CD14-positive monocyte (primary cell): ENCODE data around the gene DEGS2. TPM values are rescaled to one million over a fixed set of nuclear protein-coding genes. Genes with fewer than 3 reads are reported as not detected.

Source experiments
- DNase-seq, 3 donors: peaks; one replicate each; pipeline ENCODE4 v3.0.0-alpha.2; 2011 to 2022
- H2AFZ ChIP-seq: 2 replicates; pipeline ENCODE4 v1.6.0; 2012; ENCODE audit warnings: mild to moderate bottlenecking, low read depth, low read length, inconsistent platforms; ENCODE audit not compliant: insufficient read depth, poor library complexity, severe bottlenecking
- H3K27ac ChIP-seq, 2 donors: 1 replicate in 1 of 2; 2 replicates in 1 of 2; pipeline ENCODE4 v1.5.1; 2012 to 2013; ENCODE audit warnings: low read length in 2 of 2, control low read depth in 1 of 2, inconsistent platforms in 1 of 2, low read depth in 1 of 2, mild to moderate bottlenecking in 1 of 2
- H3K27me3 ChIP-seq, 2 donors: one replicate each; pipeline versions ENCODE4 v1.6.0 to v1.6.1; 2011 to 2013; ENCODE audit warnings: low read length in 2 of 2; ENCODE audit not compliant: control insufficient read depth in 2 of 2, insufficient read depth in 2 of 2
- H3K36me3 ChIP-seq, 2 donors: replicated peaks in 1 of 2; 1 replicate in 1 of 2; 2 replicates in 1 of 2; pipeline versions ENCODE4 v1.5.1 to v1.6.1; 2012 to 2013; ENCODE audit warnings: low read length in 2 of 2, control low read depth in 1 of 2, inconsistent platforms in 1 of 2, mild to moderate bottlenecking in 1 of 2; ENCODE audit not compliant: insufficient read depth in 2 of 2, control insufficient read depth in 1 of 2
- H3K4me1 ChIP-seq, 2 donors: 1 replicate in 1 of 2; 2 replicates in 1 of 2; pipeline versions ENCODE4 v1.5.1 to v1.6.1; 2012 to 2013; ENCODE audit warnings: low read length in 2 of 2, control low read depth in 1 of 2, inconsistent platforms in 1 of 2, mild to moderate bottlenecking in 1 of 2, moderate library complexity in 1 of 2; ENCODE audit not compliant: insufficient read depth in 2 of 2, control insufficient read depth in 1 of 2
- H3K4me2 ChIP-seq: replicated peaks from 2 replicates; pipeline ENCODE3; 2012; ENCODE audit warnings: low read length, moderate library complexity, mild to moderate bottlenecking; ENCODE audit not compliant: poor library complexity, severe bottlenecking; ENCODE audit errors: extremely low read depth
- H3K4me3 ChIP-seq, 3 experiments: fragments of 200-600 bp in 1 of 3; sonication (generic) in 1 of 3; replicated peaks in 1 of 3; 1 replicate in 2 of 3; 2 replicates in 1 of 3; pipeline ENCODE4 v1.5.1; 2011 to 2013; ENCODE audit warnings: low read length in 3 of 3, mild to moderate bottlenecking in 3 of 3, control low read depth in 2 of 3, low read depth in 2 of 3, inconsistent platforms in 1 of 3, moderate library complexity in 1 of 3
- H3K79me2 ChIP-seq: 2 replicates; pipeline ENCODE4 v1.6.0; 2012; ENCODE audit warnings: mild to moderate bottlenecking, control low read depth, inconsistent platforms, low read length, moderate library complexity; ENCODE audit not compliant: insufficient read depth
- H3K9ac ChIP-seq: 2 replicates; pipeline ENCODE4 v1.6.0; 2017; ENCODE audit warnings: low read length, mild to moderate bottlenecking; ENCODE audit not compliant: insufficient read depth, poor library complexity, severe bottlenecking
- H3K9me3 ChIP-seq, 2 donors: replicated peaks in 1 of 2; 1 replicate in 1 of 2; 2 replicates in 1 of 2; pipeline versions ENCODE4 v1.5.1 to v1.6.1; 2012 to 2013; ENCODE audit warnings: low read length in 2 of 2, control low read depth in 1 of 2; ENCODE audit not compliant: control insufficient read depth in 1 of 2, insufficient read depth in 1 of 2
- H4K20me1 ChIP-seq: 2 replicates; pipeline ENCODE4 v1.6.0; 2012; ENCODE audit warnings: mild to moderate bottlenecking, low read length, control low read depth, moderate library complexity; ENCODE audit not compliant: insufficient read depth
- H3K27ac Mint-ChIP-seq, 7 donors: one replicate each; pipeline ENCODE4 v1.8.0; 2020; ENCODE audit warnings: mild to moderate bottlenecking in 7 of 7, mixed read lengths in 7 of 7, moderate library complexity in 6 of 7, inconsistent platforms in 2 of 7
- H3K27me3 Mint-ChIP-seq, 3 donors: one replicate each; pipeline ENCODE4 v1.8.0; 2021 to 2022; ENCODE audit warnings: low read depth in 3 of 3, mild to moderate bottlenecking in 3 of 3, mixed read lengths in 3 of 3, moderate library complexity in 3 of 3, inconsistent platforms in 1 of 3
- H3K36me3 Mint-ChIP-seq, 2 donors: one replicate each; pipeline ENCODE4 v1.8.0; 2020; ENCODE audit warnings: mixed read lengths in 2 of 2, inconsistent platforms in 1 of 2, mild to moderate bottlenecking in 1 of 2
- H3K4me1 Mint-ChIP-seq: one replicate; pipeline ENCODE4 v1.8.0; 2020; ENCODE audit warnings: mild to moderate bottlenecking, mixed read lengths
- H3K4me3 Mint-ChIP-seq, 2 donors: one replicate each; pipeline ENCODE4 v1.8.0; 2020; ENCODE audit warnings: mild to moderate bottlenecking in 2 of 2, mixed read lengths in 2 of 2, moderate library complexity in 1 of 2
- H3K9me3 Mint-ChIP-seq, 7 donors: one replicate each; pipeline ENCODE4 v1.8.0; 2020 to 2022; ENCODE audit warnings: mixed read lengths in 7 of 7, mild to moderate bottlenecking in 6 of 7, moderate library complexity in 6 of 7, inconsistent platforms in 2 of 7
- WGBS: methylation state at CpG from one replicate; pipeline ENCODE4 v1.1.5; 2013; ENCODE audit warnings: missing lambda C conversion rate; ENCODE audit not compliant: insufficient coverage; 5-methylcytosine and 5-hydroxymethylcytosine counted together
- intact Hi-C, 2 donors: fragments of 100-400 bp; cut with micrococcal nuclease; formaldehyde crosslinking; loops; one replicate each; pipeline versions ENCODE4 v1.15.0 to v1.15.1; 2023
- polyA plus RNA-seq, 3 donors: library from polyadenylated mRNA; depleted of rRNA in 1 of 3; unstranded in 2 of 3; stranded (reverse) in 1 of 3; fragments of 300-500 nt in 2 of 3; fragments of >200 nt in 1 of 3; fragmentation: Illumina TruSeq in 2 of 3; gene quantifications; 1 replicate in 2 of 3; 2 replicates in 1 of 3; pipeline ENCODE4 v1.2.3, GENCODE V29; 2012 to 2021
- TF ChIP-seq, protein P1 (sequence below): fragments of 200-600 bp; IDR thresholded peaks from one replicate; pipeline ENCODE4 v1.8.0; 2022; ENCODE audit warnings: antibody characterized with exemption, mild to moderate bottlenecking

The DEGS2 gene
- polyA plus RNA-seq, 3 donors: 0.07 to 0.36 TPM; not detected in 1

DNA sequence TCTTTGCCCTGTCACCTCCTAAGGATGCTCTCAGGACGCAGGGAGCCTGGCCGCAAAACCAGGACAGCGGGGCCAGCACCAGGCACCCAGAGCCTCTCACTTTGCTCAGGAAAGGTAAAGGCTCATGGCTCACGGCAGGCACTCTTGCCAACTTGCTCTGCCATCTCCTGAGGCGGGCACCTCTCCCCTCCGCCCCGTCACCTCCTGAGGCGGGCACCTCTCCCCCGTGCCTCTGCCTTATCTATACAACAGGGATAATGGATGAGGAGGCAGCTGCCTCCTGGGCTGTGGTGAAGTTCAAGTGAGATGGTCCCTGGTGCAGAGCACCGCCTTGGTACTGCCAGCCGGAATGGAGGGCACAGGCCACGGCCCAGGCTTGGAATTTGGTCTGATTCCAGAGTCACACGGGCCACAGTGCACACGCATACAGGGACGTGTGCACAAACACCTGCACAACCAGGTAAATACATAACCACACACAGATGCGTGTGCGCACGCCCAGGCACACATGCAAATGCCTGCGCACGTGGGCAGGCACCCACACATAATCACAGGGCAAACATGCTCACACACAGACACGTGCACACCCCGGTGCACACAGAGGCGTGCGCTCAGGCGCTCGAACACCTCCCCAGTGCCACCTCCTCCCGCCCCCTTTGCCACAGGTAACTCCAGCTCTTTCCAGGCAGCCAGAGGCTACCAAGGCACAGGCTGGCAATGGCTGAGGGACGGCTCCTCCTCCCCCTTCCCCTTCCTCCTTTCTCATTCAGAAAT, 11.6 kb downstream of the DEGS2 start:
- Mint-ChIP-seq H3K27ac (no peak overlapping the region), H3K4me3 (no peak overlapping the region), H3K4me1 (peaks cover 19% of the 10 kb centered on the region), H3K36me3 (peaks cover 7 to 13% of the 10 kb centered on the region in 2 donors), H3K9me3 (peaks cover 0 to 2% (median 0%) of the 10 kb centered on the region in 7 donors), H3K27me3 (peaks cover 0 to 2% (median 2%) of the 10 kb centered on the region in 3 donors)
- H3K4me1 ChIP-seq: peaks cover 12 to 14% of the 10 kb centered on the region in 2 donors
- H2AFZ ChIP-seq: peak overlapping the region; percentile 74
- no peaks in the 10 kb centered on the region for H4K20me1 ChIP-seq
- TF ChIP-seq, protein P1, sequence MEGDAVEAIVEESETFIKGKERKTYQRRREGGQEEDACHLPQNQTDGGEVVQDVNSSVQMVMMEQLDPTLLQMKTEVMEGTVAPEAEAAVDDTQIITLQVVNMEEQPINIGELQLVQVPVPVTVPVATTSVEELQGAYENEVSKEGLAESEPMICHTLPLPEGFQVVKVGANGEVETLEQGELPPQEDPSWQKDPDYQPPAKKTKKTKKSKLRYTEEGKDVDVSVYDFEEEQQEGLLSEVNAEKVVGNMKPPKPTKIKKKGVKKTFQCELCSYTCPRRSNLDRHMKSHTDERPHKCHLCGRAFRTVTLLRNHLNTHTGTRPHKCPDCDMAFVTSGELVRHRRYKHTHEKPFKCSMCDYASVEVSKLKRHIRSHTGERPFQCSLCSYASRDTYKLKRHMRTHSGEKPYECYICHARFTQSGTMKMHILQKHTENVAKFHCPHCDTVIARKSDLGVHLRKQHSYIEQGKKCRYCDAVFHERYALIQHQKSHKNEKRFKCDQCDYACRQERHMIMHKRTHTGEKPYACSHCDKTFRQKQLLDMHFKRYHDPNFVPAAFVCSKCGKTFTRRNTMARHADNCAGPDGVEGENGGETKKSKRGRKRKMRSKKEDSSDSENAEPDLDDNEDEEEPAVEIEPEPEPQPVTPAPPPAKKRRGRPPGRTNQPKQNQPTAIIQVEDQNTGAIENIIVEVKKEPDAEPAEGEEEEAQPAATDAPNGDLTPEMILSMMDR: no peak
- no peaks in the 10 kb centered on the region for H3K79me2 ChIP-seq
- peaks cover 16% of the 10 kb centered on the region in 2 donors for H3K36me3 ChIP-seq
- 69% methylated on average over 21 of the region's 28 CpGs for WGBS
- peak overlapping the region; percentile 79 for H3K4me2 ChIP-seq
- H3K27me3 ChIP-seq: no peaks in the 10 kb centered on the region
- H3K27ac ChIP-seq: no peak overlapping the region
- H3K4me3 ChIP-seq: peak overlapping the region in 1 of 3 experiments; percentile 71
- intact Hi-C loops: no loop called here
- no peak for DNase-seq
- no peak overlapping the region for H3K9ac ChIP-seq
- no peaks in the 10 kb centered on the region for H3K9me3 ChIP-seq

- 3% methylated on average over 20 of the region's 20 CpGs for WGBS
Observed at GRCh38 chr14:100147181-100147631, 12.2 kb downstream of the DEGS2 start.

More at GRCh38 chr14:100147181-100147631, 12.2 kb downstream of the DEGS2 start:
- H3K9me3 Mint-ChIP-seq: peaks cover 0 to 2% (median 0%) of the 10 kb centered on the region in 7 donors
- peak overlapping the region; percentile 79 for H3K4me2 ChIP-seq
- DNase-seq: peak; percentile 21 to 28 (median 21)
- peak overlapping the region; percentile 59 for H3K9ac ChIP-seq
- H3K36me3 ChIP-seq: peaks cover 17 to 18% of the 10 kb centered on the region in 2 donors
- H2AFZ ChIP-seq: peak overlapping the region; percentile 74
- H3K9me3 ChIP-seq: no peaks in the 10 kb centered on the region
- peaks cover 0 to 2% (median 2%) of the 10 kb centered on the region in 3 donors for H3K27me3 Mint-ChIP-seq
- H3K79me2 ChIP-seq: no peaks in the 10 kb centered on the region
- peaks cover 22% of the 10 kb centered on the region for H3K4me1 Mint-ChIP-seq
- H4K20me1 ChIP-seq: no peaks in the 10 kb centered on the region
- peaks cover 12 to 14% of the 10 kb centered on the region in 2 donors for H3K4me1 ChIP-seq
- TF ChIP-seq, protein P1: no peak
- peak overlapping the region; percentile 1 to 71 (median 23) for H3K4me3 ChIP-seq
- peak overlapping the region in 1 of 2 donors; percentile 58 for H3K27ac ChIP-seq
- no peaks in the 10 kb centered on the region for H3K27me3 ChIP-seq
- peaks cover 8 to 16% of the 10 kb centered on the region in 2 donors for H3K36me3 Mint-ChIP-seq
- intact Hi-C loops: no loop called here
- peak overlapping the region in 6 of 7 donors; percentile 41 to 89 (median 62) for H3K27ac Mint-ChIP-seq
- peak overlapping the region; percentile 83 to 93 for H3K4me3 Mint-ChIP-seq
